Gastrocnemius medialis (tissue), 4 donors: Measurements from ENCODE around the gene NRG3.

Experiments
- POLR2A ChIP-seq, 2 donors: fragments of 450-650 bp; IDR thresholded peaks; one replicate each; pipeline ENCODE4 v1.6.1; 2017; ENCODE audit warnings: antibody characterized with exemption in 2 of 2, mild to moderate bottlenecking in 2 of 2, moderate library complexity in 2 of 2
- TF ChIP-seq, protein P1 (sequence below), 5 experiments: fragments of 450-650 bp in 3 of 5; fragments of 200-600 bp in 2 of 5; sonication (generic) in 2 of 5; IDR thresholded peaks in 4 of 5; conservative IDR thresholded peaks in 1 of 5; 1 replicate in 4 of 5; 2 replicates in 1 of 5; pipeline ENCODE4 v1.5.1; 2016 to 2019; ENCODE audit warnings: antibody characterized with exemption in 5 of 5, mild to moderate bottlenecking in 3 of 5, moderate library complexity in 3 of 5

DNA sequence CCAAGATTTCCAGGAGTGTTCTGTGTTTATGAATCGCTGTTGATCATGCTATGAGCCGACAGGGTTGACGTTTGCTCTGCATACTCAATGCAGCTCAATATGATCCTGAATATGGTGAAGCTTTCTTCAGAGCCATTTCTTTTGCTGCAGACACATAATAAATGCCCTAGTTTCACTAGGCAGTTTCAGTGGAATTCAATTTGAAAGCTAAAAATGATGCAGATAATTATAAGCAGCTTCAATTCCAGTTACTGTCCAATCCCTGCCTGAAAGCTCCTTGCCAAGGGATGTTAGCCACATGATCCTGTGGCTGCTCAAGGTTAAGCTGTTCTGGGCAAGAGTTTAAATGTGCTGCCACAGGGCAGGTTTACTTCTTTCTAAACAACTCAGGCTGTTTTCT lies 805.6 kb downstream of the NRG3 start:
- TF ChIP-seq, protein P1, sequence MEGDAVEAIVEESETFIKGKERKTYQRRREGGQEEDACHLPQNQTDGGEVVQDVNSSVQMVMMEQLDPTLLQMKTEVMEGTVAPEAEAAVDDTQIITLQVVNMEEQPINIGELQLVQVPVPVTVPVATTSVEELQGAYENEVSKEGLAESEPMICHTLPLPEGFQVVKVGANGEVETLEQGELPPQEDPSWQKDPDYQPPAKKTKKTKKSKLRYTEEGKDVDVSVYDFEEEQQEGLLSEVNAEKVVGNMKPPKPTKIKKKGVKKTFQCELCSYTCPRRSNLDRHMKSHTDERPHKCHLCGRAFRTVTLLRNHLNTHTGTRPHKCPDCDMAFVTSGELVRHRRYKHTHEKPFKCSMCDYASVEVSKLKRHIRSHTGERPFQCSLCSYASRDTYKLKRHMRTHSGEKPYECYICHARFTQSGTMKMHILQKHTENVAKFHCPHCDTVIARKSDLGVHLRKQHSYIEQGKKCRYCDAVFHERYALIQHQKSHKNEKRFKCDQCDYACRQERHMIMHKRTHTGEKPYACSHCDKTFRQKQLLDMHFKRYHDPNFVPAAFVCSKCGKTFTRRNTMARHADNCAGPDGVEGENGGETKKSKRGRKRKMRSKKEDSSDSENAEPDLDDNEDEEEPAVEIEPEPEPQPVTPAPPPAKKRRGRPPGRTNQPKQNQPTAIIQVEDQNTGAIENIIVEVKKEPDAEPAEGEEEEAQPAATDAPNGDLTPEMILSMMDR (IDR thresholded peaks at IDR 0.05 in 4 of 5, conservative IDR thresholded peaks at IDR 0.05 in 1 of 5), result no peak
- TF ChIP-seq POLR2A (IDR thresholded peaks at IDR 0.05), result no peak
